Islet of Langerhans (tissue), 1 donor: ENCODE data around the gene AASDH.
"Not testable (repeated sequence)": the region's sequence is repeated elsewhere in the genome, so short reads cannot be mapped to it uniquely, and the experiment has no call there.

Experiments
- FAIRE-seq: peaks from one replicate; lab custom pipeline; 2011; peaks lifted over from hg19 to GRCh38; lab: Jason Lieb, UNC

The AASDH gene

GRCh38 chr4:56400560-56400959, 13.3 kb upstream of the AASDH start:
- no peak for FAIRE-seq

- no peak for FAIRE-seq
These were observed 4.0 kb upstream of the AASDH start for GRCh38 chr4:56391270-56391669.

- FAIRE-seq: no peak
These were observed 2.3 kb upstream of the AASDH start for GRCh38 chr4:56389558-56389957.

- FAIRE-seq: no peak
These were observed 1.0 kb upstream of the AASDH start for GRCh38 chr4:56388306-56388705.

GRCh38 chr4:56386091-56386490, 1.2 kb downstream of the AASDH start:
- FAIRE-seq: peak; percentile 49

GRCh38 chr4:56375458-56375857, 11.8 kb downstream of the AASDH start:
- no peak for FAIRE-seq

- FAIRE-seq: no peak
These were observed 12.3 kb downstream of the AASDH start for GRCh38 chr4:56374956-56375355.

GRCh38 chr4:56372774-56373173, 14.5 kb downstream of the AASDH start:
- FAIRE-seq: no peak

- no peak for FAIRE-seq
These were observed 15.7 kb downstream of the AASDH start for GRCh38 chr4:56371426-56372220.

GRCh38 chr4:56370377-56370776, 16.9 kb downstream of the AASDH start:
- FAIRE-seq: no peak

- FAIRE-seq: not testable (repeated sequence)
These were observed 24.3 kb downstream of the AASDH start for GRCh38 chr4:56362981-56363380.

- no peak for FAIRE-seq
These were observed 27.2 kb downstream of the AASDH start for GRCh38 chr4:56360071-56360470.

GRCh38 chr4:56356650-56357049, 30.6 kb downstream of the AASDH start:
- FAIRE-seq: no peak

GRCh38 chr4:56348576-56348975, 38.7 kb downstream of the AASDH start:
- no peak for FAIRE-seq

- no peak for FAIRE-seq
These were observed 41.8 kb downstream of the AASDH start for GRCh38 chr4:56345458-56345857.

- FAIRE-seq: no peak
These were observed 44.5 kb downstream of the AASDH start for GRCh38 chr4:56342746-56343145.

GRCh38 chr4:56330691-56331090, 56.6 kb downstream of the AASDH start:
- no peak for FAIRE-seq

GRCh38 chr4:56326363-56326762, 60.9 kb downstream of the AASDH start:
- no peak for FAIRE-seq

- FAIRE-seq: no peak
These were observed 63.2 kb downstream of the AASDH start for GRCh38 chr4:56324011-56324610.

- FAIRE-seq: no peak
These were observed 64.0 kb downstream of the AASDH start for GRCh38 chr4:56323327-56323726.

GRCh38 chr4:56321251-56321650, 66.0 kb downstream of the AASDH start:
- no peak for FAIRE-seq

- no peak for FAIRE-seq
These were observed 67.0 kb downstream of the AASDH start for GRCh38 chr4:56320293-56320692.

GRCh38 chr4:56318555-56318954, 68.7 kb downstream of the AASDH start:
- FAIRE-seq: no peak

- FAIRE-seq: no peak
These were observed 69.5 kb downstream of the AASDH start for GRCh38 chr4:56317749-56318148.
